Stimulated activated CD8-positive, alpha-beta memory T cell treated with anti-CD3 and anti-CD28 coated beads, Interleukin-4, amount 100 ng/mL, for 48 hours (primary cell): ENCODE measurements around the gene GPR108.
"Not testable (repeated sequence)": the region's sequence is repeated elsewhere in the genome, so short reads cannot be mapped to it uniquely, and the experiment has no call there.

Experiments used
- DNase-seq: peaks from one replicate; pipeline ENCODE4 v3.0.0-alpha.2; 2020

GPR108 gene

DNA sequence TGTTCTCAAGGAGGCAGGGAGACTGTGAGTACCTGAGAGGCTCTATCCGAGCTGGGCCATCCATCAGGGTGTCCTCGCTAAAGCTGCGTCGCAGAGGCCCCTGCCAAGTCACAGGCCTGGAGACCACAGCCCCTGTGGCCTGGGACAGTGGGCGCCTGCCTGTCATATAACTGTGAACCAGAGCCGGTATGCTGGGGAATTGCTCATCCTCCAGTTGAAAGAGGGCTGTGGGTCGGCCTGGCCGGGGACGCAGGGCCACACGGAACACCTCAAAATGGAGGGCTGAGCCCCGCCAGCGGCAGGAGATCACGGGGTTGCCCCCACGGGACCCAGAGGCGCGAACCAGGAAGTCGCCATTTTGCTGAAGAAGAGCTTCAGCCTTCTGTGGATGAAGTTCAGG lies 23.2 kb upstream of the GPR108 start:
- no peak for DNase-seq

DNA sequence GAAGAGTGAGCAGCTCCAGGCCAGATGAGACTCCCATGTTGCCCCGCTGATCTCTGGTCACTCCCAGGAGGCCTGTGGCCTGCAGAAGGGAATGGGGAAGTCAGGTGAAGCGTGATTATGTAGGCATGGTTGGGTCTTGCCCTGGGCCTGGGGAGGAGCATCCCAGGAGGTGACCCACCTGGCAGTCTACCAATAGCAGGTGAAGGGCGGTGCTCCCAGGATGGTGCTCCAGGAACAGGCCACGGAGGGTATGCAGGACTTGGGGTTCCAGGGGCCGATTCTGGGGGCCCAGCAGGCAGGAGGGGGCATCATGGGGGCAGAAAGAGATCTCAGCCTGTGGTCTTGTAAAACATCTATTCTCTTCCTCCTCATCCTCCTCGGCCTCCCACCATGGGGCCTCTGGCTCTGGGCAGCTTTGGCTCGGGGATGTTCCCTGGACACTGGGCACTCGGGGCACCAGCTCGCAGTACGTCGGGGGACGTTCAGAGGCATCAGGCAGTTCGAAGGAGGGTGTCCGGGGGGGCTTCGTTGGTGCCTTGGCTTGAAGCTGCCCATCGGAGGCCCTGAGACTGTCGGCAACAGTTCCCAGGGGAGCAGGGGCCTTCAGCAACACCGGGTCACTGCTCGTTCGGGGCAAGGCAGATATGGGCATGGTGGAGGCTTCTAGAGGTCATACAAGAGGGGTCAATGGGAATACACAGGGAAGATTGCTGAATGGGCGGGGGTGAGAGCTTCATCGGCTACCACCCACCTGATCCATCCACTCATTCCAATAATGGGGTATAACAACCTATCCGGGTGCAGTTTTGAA lies 17.5 kb upstream of the GPR108 start:
- DNase-seq = no peak

DNA sequence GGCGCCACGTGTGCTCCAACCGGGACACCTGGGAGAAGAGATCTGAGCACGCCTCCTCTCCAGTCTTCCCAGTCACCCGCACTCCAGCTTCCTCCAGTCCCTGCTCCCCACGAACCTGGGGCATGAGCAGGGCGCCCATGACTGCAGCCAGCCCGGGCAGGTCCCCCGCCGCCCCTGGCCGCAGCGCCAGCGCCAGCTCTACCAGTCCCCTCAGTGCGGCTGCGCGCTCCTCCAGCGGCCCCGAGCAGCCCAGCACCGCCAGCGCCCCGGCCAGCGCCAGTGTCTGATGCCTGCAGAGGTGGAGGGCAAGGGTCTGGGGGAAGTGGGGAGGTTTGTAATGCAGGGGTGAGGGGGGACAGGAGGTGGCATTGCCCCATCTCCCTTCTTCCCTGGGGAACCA lies 16.8 kb upstream of the GPR108 start:
- DNase-seq = no peak

DNA sequence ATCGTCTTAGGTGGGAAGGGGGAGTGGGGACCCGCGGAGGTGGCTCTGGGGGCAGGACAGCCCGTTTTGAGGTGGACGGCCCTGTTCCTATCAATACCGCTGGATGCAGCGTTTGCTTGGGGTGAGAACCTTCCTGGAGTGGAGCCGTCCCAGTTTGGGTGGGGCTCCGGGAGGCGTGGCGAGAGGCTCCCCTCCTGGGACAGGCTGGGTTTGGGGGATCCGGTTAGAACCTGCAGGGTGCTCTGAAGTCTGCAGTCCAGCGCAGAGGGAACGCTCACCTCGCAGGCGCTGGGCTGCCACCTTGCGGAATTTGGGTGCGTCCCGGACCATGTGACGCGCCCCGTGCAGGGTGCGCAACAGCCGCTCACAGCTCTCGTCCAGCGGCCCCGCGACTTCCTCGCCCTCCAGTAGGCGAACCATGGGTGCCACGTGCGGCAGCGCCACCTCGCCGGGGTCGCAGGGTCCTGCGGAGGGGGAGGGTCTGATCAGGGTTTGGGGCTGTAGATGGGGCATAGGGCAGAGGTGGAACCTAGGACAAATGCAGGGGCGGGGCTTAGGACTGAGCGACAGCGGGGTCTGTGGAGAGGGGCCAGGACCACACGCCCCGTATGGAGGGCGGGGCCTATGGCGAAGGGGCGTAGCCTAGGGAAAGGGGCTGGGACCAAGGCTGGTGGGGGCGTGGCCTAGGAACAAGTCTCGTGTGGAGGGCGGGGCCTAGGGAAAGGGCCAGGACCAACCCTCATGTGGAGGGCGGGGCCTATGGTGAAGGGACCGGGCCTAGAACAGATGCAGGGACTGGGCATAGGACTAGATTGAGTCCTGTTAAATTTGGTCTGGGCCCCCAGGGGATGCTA lies 16.0 kb upstream of the GPR108 start:
- peak; percentile 93 for DNase-seq

DNA sequence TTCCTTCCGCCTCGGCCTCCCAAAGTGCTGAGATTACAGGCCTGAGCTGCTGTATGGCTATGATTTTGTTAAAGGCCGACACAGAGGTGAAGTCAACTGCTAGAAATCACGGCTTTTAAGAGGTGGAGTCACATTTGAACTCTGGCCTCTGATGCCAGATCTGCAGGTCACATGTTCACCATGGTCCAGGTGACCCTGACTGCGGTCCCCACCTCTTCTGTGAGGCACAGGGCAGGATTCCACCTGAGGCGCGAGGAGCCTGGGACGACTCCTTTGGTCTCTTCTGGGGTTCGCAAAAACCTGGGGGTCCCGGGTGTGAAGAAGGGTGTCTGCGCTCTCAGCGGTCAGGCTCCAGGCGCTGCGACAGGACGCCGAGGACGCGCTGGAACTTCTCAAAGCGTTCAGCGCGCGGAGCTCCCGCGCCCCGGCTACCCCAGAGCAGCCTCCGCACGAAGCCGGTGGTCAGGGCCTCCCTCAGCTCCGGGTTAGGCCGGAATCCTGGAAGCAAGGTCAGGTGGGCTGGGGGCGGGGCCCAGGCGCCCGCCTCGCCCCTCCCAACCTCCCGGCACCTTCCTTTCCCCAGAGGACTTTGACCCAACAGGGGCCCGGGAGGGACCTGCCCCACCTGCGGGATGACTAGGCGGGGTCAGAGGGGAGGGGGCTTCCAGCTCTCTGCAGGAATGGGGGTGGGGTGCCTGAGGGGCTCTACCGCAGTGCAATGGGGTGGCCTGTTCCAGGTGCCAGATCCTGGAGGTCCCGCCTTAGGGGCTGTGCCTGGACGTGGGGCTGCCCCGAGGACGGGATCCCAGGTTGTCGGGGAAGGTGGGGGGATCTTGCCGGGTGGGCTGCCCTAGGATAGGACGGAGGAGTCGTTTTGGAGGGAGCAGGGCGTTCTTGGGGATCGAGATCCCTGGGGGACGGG lies 15.1 kb upstream of the GPR108 start:
- no peak for DNase-seq

DNA sequence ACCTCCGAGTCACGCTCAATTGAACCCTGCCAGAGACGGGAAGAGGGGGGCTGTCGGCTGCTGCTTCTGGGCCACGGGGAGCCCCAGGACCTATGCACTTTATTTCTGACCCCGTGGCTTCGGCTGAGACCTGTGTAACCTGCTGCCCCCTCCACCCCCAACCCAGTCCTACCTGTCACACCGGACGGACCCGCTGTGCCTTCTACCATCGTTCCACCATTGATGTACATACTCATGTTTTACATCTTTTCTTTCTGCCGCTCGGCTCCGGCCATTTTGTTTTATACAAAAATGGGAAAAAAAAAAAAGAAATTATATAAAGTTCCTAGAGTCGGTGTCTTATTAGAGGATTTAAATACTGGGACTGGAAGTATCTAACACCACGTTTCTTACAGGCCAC lies 13.8 kb upstream of the GPR108 start:
- no peak for DNase-seq

DNA sequence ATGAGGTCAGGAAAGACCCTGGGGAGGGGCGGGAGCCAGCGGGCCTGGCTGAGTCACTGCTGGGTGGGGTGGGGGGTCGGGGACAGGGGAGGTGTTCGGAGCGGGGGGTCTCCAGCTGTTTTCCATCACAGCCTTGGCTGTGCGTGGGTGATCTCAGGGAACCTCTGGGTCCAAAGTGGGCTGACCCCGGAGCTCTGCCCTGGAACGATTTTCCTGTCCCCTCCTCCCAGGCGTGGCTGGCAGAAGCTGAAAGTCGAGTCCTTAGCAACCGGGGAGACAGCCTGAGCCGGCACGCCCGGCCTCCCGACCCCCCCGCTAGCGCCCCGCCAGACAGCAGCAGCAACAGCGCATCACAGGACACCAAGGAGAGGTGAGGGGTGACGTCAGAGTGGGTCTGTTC lies 12.7 kb upstream of the GPR108 start:
- no peak for DNase-seq

DNA sequence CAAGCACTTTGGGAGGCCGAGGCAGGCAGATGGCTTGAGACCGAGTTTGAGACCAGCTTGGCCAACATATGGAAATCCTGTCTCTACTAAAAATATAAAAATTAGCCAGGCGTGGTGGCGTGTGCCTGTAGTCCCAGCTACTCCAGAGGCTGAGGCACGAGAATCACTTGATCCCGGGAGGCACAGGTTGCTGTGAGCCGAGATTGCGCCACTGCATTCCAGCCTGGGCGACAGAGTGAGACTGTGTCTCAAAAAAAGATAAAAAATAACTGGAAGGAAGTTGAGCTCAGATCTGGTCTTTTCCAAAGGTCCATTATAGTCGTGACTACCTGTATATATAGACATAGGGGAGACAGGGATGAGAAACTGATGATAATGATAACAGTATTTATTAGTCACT lies 11.2 kb upstream of the GPR108 start:
- DNase-seq = not testable (repeated sequence)

DNA sequence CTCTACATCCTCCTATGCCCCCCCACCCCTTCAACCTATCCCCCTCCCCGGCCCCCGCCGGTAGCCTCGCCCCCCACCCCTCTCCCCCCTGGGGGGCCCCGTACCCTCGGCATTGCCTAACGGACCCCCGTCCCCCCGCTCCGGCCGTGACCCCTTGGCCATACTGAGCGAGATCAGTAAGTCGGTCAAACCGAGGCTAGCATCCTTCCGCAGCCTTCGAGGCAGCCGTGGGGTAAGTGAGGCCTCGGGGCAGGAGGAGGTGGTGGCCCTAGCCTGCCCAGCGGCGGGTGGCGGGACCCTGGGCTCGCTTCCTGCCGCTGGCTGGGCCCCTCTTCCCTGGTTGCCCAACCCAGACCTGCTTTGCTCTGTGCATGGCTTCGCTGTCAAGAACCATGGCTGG lies 8.6 kb upstream of the GPR108 start:
- DNase-seq = no peak

DNA sequence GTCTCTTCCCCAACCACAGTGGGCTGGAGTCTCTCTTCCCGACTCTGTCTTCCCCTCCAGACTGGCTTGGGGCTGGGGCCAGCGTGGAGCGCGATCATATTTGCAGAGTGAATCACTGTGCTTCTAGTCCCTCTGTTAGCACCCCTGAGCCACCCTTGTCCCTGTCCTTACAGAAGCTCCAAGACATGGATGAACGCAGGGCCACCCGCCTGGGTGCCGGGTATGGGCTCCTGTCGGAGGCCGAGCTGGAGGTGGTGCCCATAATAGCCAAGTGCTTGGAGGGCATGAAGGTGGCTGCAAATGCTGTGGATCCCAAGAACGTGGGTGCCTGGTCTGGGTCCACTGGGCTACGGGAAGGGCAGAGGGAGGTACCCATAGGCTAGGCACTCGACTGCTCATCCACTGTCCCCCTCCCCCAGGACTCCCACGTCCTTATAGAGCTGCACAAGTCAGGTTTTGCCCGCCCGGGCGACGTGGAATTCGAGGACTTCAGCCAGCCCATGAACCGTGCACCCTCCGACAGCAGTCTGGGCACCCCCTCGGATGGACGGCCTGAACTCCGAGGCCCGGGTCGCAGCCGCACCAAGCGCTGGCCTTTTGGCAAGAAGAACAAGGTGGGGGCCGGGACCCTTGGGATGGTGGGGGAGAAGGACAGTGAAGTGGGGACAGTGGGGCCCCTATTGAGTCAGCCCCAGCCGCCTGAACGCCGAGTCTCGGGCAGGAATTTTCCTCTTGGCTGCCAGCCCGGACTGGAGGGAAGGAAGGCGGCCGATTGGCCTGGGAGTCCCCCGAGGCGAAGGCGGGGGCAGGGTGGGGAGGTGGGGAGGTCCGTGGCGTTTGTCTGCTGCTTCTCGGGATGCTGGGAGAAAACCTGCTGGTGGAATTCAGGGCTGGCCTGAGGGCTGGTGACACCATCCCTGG lies 7.3 kb upstream of the GPR108 start:
- DNase-seq = no peak

DNA sequence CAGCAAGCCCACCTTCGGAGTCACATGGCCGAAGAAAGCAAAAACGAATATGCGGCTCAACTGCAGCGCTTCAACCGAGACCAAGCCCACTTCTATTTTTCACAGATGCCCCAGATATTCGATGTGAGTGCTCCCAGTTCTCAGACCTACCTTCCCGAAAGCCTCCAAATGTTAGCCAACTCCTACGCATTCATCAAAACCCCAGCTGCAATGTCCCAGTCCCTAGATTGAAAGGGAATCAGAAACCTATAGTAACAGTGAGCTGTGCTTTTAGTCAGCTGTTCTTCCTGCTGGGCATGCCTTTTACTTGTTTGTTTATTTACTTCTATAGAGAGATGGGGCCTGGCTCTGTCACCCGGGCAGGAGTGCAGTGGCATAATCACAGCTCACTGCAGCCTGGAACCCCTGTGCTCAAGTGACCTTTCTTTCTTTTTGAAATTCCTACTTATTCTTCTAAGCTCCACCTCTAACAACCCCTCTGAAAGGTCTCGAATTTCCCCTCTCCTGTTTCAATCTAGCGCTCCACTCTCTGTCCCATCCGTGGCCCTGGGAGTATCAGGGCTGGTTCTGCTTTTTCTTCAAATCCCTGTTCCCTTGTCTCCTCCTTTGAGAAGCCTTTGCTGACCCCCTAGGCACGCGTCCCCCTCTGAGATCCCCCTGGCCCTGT lies 6.5 kb upstream of the GPR108 start:
- DNase-seq = no peak

DNA sequence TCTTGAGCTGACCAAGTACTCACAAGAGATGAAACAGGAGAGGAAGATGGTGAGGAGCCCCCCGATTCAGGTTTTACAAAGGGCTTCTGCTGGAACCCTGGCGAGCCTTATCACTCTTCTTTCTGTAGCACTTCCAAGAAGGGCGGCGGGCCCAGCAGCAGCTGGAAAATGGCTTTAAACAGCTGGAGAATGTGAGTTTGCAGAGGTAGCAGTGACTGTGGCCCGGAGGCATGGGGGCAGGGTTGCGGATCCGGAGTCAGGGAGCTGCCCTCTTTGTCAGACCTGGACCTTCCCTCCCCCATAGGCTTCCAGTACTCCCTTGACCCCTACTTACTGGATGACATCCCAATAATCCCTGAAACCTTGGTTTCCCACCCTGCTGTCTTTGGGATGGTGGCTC lies 5.7 kb upstream of the GPR108 start:
- no peak for DNase-seq

DNA sequence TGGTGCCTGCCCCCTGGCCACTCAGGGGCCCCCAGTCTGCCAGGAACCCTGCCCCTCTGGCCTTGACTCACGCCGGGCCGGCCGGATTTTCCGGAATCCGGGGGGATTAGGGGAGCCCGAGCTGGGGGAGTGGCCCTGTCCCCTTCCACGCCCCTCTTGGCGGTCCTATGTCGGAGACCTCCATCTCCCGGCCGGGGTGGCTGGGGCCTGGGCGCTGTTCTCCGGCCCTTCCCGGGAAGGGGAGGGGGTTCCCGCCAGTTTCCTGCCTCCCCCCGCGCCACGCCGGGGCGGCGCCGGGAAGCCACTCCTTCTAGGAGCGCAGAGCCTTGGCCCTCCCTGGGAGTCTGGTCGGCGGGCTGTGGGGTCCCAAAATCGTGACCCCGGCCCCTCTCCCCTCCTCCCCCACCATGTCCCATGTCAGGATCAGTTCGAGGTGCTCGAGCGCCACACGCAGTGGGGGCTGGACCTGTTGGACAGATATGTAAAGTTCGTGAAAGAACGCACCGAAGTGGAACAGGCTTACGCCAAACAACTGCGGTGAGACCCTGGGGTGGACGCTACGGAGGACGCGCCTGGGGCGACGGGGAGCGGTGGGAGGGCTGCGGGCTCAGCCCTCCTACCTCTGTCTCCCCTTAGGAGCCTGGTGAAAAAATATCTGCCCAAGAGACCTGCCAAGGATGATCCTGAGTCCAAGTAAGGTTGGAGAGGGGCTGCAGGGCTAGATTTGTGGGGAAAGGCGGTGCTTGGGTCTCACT lies 3.4 kb upstream of the GPR108 start:
- DNase-seq = peak; percentile 46

DNA sequence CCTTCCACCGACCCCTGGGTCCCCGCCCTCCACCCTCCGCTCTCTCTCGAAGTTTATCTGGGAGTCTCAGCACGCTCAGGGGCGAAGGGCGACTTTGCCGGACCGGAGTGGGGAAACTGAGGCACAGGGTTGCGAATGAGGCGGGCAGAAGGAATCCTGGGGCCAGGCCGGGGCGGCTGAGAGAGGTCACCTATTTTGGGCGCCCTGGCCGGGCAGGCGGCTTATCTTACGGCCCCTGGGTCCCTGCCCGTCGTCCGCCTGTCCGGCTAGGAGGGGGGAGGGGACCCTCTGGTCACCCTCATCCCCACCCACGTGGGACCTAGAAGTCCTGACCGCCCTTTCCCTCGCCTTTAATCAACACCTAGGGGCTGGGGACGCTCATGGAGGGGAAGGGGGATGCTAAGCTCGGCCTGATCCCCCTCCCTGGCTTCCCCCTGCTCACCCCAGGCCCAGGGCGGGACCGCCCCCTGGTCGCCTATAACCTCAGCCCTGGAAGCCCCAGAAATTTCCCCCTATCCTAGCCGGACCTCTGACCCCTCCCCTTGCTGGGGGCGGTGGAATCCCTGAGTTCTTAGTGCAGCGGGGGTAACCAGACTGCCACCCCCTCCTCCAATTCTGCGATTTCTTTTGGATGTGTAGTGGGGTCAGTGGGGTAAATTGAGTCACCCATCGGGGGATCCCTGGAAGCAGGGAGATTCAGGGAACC lies 2.7 kb upstream of the GPR108 start:
- DNase-seq = peak; percentile 42

DNA sequence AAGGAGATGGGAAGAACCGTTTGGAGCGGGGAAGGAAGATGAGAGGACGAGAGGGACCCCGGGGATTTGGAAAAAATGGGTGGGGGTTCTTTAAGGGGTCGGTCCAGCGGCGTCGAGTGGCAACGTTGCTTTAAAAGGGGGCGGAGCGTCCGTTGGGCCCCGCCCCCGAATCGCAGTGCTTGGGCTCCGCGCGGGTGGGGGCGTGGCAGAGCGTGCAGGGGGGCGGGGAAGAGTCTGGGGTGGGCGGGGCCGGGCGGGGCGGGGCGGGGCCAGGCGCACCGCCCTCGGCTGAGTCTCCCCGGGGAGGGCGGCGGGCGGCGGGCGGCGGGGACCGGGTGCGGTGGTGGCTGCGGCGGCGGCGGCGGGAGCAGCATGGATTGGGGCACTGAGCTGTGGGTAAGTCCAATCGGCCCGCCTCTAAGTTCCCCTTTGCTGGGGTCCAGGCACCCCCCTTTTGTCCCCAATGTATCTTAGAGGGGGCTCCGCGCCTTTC lies 2.1 kb upstream of the GPR108 start, which contains the start of gene TRIP10:
Gene TRIP10 (plus strand): TSS at position 291 of the 493 bp plus-strand sequence. CDS start 82 bp downstream, at position 373.
- peak; percentile 85 for DNase-seq

DNA sequence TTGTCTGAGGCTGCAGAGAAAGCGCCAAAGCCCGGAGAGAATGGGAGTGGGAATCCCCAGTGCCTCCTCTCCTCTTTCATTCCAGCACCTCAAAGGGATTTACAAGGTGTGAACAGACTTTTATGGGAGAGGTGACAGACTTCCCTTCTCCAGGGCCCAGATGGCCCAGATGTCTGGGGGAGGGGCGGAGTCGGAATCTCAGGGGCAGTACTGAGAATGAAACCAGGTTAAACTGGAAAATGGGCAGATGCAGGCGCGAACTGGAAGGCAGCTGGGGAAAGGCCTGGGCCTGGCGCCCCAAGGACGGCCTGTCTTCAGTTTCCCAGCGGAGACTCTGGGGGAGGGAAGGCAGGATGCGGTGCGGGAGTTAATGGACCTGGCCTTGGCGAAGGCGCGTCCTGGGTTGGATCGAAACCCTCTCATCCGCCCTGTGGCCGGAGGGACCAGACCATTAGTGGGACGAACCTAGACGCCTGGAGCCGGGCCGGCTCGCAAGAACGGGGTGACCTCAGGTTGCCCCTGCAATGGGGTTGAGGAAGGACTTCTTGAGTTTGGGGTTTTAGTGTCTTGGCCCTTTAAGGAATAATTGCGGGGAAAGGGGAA lies 1.5 kb upstream of the GPR108 start:
- DNase-seq = peak; percentile 52

DNA sequence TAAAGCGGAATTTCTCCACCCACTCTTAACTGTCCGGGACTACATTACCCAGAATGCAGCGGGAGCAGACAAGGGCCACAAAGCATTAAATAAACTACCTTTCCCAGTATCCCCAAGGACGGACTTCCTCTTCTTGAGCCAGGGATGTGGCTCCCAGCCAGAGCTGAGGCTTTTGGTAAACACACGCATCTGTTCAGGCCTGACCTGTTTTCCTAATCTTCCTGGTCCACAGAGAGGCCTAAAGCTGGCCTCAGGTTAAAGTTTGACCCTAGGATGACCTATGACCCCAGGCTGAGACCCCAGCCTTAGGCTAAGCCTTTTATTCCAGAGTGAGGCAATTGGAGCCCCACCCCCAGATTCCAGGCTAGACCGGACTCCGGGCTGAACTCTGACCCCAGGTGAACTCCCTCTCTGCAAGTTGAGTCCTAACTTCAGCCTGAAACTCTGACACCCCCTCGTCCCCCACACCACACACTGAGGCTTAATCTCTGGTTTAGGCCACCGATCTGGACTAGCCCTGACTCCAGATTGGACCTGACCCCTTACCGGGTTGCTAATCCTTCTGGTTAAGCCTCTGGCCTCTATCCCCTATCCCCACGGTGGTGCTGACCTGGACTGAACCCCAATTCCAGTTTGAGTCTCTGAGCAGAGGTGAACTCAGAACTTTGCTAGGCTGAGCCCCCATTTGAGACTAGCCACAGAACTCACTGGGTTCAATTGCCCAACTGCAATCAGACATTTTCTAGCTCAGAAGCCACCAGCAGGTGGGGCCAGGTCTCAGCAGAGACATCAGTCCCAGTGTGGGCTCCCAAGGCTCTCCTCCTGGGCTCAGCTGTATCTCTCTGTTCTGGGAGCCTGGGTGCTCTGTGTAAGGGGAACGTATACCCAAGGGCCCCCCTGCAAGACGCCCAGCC lies 750 bp upstream of the GPR108 start:
- peak; percentile 83 for DNase-seq

DNA sequence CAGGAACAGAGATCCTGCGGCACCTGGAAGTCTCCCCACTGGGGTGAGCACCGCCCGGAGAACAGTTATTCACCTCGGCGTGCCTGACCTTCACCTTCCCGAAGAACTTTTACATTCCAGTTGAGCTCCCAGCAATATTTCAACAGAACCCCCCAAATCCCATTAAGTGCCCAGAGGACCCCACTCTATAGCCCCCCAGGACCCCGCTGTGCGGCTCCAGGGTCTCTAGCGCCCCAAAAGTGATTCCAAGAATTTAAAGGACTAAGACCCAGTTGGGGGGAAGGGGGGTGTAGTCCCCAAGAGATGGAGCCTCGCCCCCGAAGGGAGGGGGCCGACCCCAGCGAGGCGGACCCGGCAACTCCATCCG lies 480 bp downstream of the GPR108 start:
- no peak for DNase-seq
